Testis (tissue), 3 donors: ENCODE data around the gene DLGAP3. TPM values are rescaled to one million over a fixed set of nuclear protein-coding genes. Genes with fewer than 3 reads are reported as not detected.

Experiments
- DNase-seq: peaks from one replicate; pipeline ENCODE4 v3.0.0-alpha.2; 2019
- H3K27ac ChIP-seq, 2 donors: fragments of 200-600 bp; sonication (generic); one replicate each; pipeline ENCODE4 v1.5.1; 2019
- H3K27me3 ChIP-seq: fragments of 200-600 bp; sonication (generic); one replicate; pipeline ENCODE4 v1.5.1; 2019
- H3K36me3 ChIP-seq: fragments of 200-600 bp; sonication (generic); one replicate; pipeline ENCODE4 v1.5.1; 2017; ENCODE audit warnings: low read depth; ENCODE audit errors: missing control alignments
- H3K4me1 ChIP-seq: fragments of 200-600 bp; sonication (generic); one replicate; pipeline ENCODE4 v1.5.1; 2019
- H3K4me3 ChIP-seq, 2 donors: fragments of 200-600 bp; sonication (generic); one replicate each; pipeline ENCODE4 v1.5.1; 2017 to 2019
- H3K9me3 ChIP-seq: fragments of 200-600 bp; sonication (generic); one replicate; pipeline ENCODE4 v1.5.1; 2017
- CTCF ChIP-seq, 3 experiments: fragments of 450-650 bp in 2 of 3; fragments of 200-600 bp in 1 of 3; sonication (generic) in 1 of 3; IDR thresholded peaks; one replicate each; pipeline ENCODE4 v1.5.1; 2016 to 2019; ENCODE audit warnings: antibody characterized with exemption in 3 of 3, mild to moderate bottlenecking in 2 of 3, moderate library complexity in 1 of 3
- POLR2A ChIP-seq: fragments of 450-650 bp; IDR thresholded peaks from one replicate; pipeline ENCODE4 v1.6.1; 2017; ENCODE audit warnings: antibody characterized with exemption, mild to moderate bottlenecking, moderate library complexity
- intact Hi-C: fragments of 100-400 bp; cut with DNase I; formaldehyde crosslinking; loops from one replicate; pipeline ENCODE4 v1.15.1; 2023; ENCODE audit warnings: low total_unique reads
- polyA plus RNA-seq: library from polyadenylated mRNA; stranded (reverse); fragments of 350-450 nt; fragmentation: Illumina TruSeq; extraction: RNeasy Lipid Tissue Mini Kit (QIAGEN cat#74804); gene quantifications from one replicate; pipeline ENCODE4 v1.2.3, GENCODE V29; 2014; ENCODE audit warnings: low read depth, low replicate concordance; ENCODE audit not compliant: insufficient read depth
- total RNA-seq, 2 donors: library from RNA; depleted of rRNA; stranded (reverse); fragments of >200 nt; gene quantifications; one replicate each; pipeline ENCODE4 v1.2.3, GENCODE V29; 2016

DLGAP3 gene
- total and polyA plus RNA-seq, 3 donors from 2014 or later: 10.6 to 22.5 (median 19.8) TPM

- TF ChIP-seq CTCF (IDR thresholded peaks at IDR 0.05): no peak
- TF ChIP-seq POLR2A: no peak
Measured at GRCh38 chr1:34816332-34816731, 113.1 kb downstream of the DLGAP3 start.

More at GRCh38 chr1:34816332-34816731, 113.1 kb downstream of the DLGAP3 start:
- no peaks in the 10 kb centered on the region for H3K9me3 ChIP-seq
- no peak overlapping the region for H3K4me3 ChIP-seq
- H3K36me3 ChIP-seq: no peaks in the 10 kb centered on the region
- no peak overlapping the region for H3K27ac ChIP-seq
- DNase-seq: no peak
- no peaks in the 10 kb centered on the region for H3K4me1 ChIP-seq
- intact Hi-C loops: no loop called here
- H3K27me3 ChIP-seq: no peaks in the 10 kb centered on the region

Other genes with a start within 250 kb of the DLGAP3 start
- gene GJB5, start 174.6 kb downstream of the DLGAP3 start, total RNA-seq: not detected
- gene GJB5, start 174.6 kb downstream of the DLGAP3 start, polyA plus RNA-seq: not detected
- gene GJB4, start 169.9 kb downstream of the DLGAP3 start, total RNA-seq: not detected
- not detected for gene GJB4, start 169.9 kb downstream of the DLGAP3 start, polyA plus RNA-seq
- under 1 TPM; 0.50 to 0.55 TPM for gene GJB3, start 148.4 kb downstream of the DLGAP3 start, total RNA-seq
- gene GJB3, start 148.4 kb downstream of the DLGAP3 start, polyA plus RNA-seq: 0.40 TPM
- gene GJA4, start 136.7 kb downstream of the DLGAP3 start, total RNA-seq: 10 to 100 TPM; 11.3 to 11.9 TPM
- gene GJA4, start 136.7 kb downstream of the DLGAP3 start, polyA plus RNA-seq: 10.9 TPM
- 10 to 100 TPM; 25.8 to 27.1 TPM for gene SMIM12, start 69.9 kb downstream of the DLGAP3 start, total RNA-seq
- 52.3 TPM for gene SMIM12, start 69.9 kb downstream of the DLGAP3 start, polyA plus RNA-seq
- gene TMEM35B, start 55.7 kb upstream of the DLGAP3 start, total RNA-seq: 10 to 100 TPM; 43.5 to 54.8 TPM
- 55.8 TPM for gene TMEM35B, start 55.7 kb upstream of the DLGAP3 start, polyA plus RNA-seq
- 10 to 100 TPM; 35.4 to 40.0 TPM for gene ZMYM6, start 102.3 kb upstream of the DLGAP3 start, total RNA-seq
- 16.0 TPM for gene ZMYM6, start 102.3 kb upstream of the DLGAP3 start, polyA plus RNA-seq
- gene ZMYM1, start 149.7 kb upstream of the DLGAP3 start, total RNA-seq: 10 to 100 TPM; 20.7 to 24.2 TPM
- gene ZMYM1, start 149.7 kb upstream of the DLGAP3 start, polyA plus RNA-seq: 10.8 TPM